ENCODE results near the gene CDC37L1.

GRCh38 chr9:4690144-4690543 is 10.8 kb downstream of the CDC37L1 start:
- TF ChIP-seq CTCF (IDR thresholded peaks at IDR 0.05) (no peak), EP300 (IDR thresholded peaks at IDR 0.05; ENCODE audit: low read depth) (no peak), POLR2AphosphoS5 (IDR thresholded peaks at IDR 0.05) (no peak)

All from transverse colon (tissue), 4 donors.